GF-D8 (cell line): ENCODE data around the gene STAT5B.
"Not testable (repeated sequence)": the region's sequence is repeated elsewhere in the genome, so short reads cannot be mapped to it uniquely, and the experiment has no call there.

Experiments used
- DNase-seq: peaks from one replicate; lab custom pipeline; 2025; lab: John Stamatoyannopoulos, UW

Gene STAT5B

GRCh38 chr17:42193969-42194899 is 82.0 kb downstream of the STAT5B start, which contains the start of gene GHDC:
TSS of gene GHDC (minus strand) at chr17:42194494. CDS start at chr17:42193581, 913 bp downstream.
- peak; percentile 70 for DNase-seq

GRCh38 chr17:42193216-42193968 is 82.8 kb downstream of the STAT5B start:
- DNase-seq = no peak

GRCh38 chr17:42192189-42193126 is 83.7 kb downstream of the STAT5B start:
- DNase-seq = no peak

GRCh38 chr17:42191275-42191608 is 84.9 kb downstream of the STAT5B start:
- DNase-seq = no peak

- no peak for DNase-seq
Measured at GRCh38 chr17:42190491-42191274, 85.5 kb downstream of the STAT5B start.

- DNase-seq = no peak
Measured at GRCh38 chr17:42189651-42189965, 86.6 kb downstream of the STAT5B start.

- peak; percentile 95 for DNase-seq
Measured at GRCh38 chr17:42188749-42189650, 87.2 kb downstream of the STAT5B start.

GRCh38 chr17:42187833-42188232 is 88.4 kb downstream of the STAT5B start:
- no peak for DNase-seq

GRCh38 chr17:42186191-42186590 is 90.0 kb downstream of the STAT5B start:
- not testable (repeated sequence) for DNase-seq

GRCh38 chr17:42185621-42185930 is 90.6 kb downstream of the STAT5B start:
- DNase-seq = no peak

- DNase-seq = peak; percentile 22
Measured at GRCh38 chr17:42184713-42185620, 91.2 kb downstream of the STAT5B start, which contains the start of gene HCRT. TSS of gene HCRT (minus strand) at chr17:42185452. CDS start at chr17:42185365, 87 bp downstream.

- DNase-seq = peak; percentile 56
Measured at GRCh38 chr17:42183741-42184711, 92.2 kb downstream of the STAT5B start.

GRCh38 chr17:42182927-42183734 is 93.1 kb downstream of the STAT5B start:
- DNase-seq = no peak

- no peak for DNase-seq
Measured at GRCh38 chr17:42181851-42182207, 94.4 kb downstream of the STAT5B start.

- peak; percentile 54 for DNase-seq
Measured at GRCh38 chr17:42180922-42181850, 95.0 kb downstream of the STAT5B start, which contains the start of gene KCNH4. TSS of gene KCNH4 (minus strand) at chr17:42181142. CDS start at chr17:42180945, 197 bp downstream.

- DNase-seq = no peak
Measured at GRCh38 chr17:42180411-42180921, 95.7 kb downstream of the STAT5B start.
